ENCODE results near the gene SLC25A1. TPM values are rescaled to one million over a fixed set of nuclear protein-coding genes. Genes with fewer than 3 reads are reported as not detected.

SLC25A1 gene
- total and polyA plus RNA-seq, 2 experiments from 2014 or later = 141 to 242 TPM

GRCh38 chr22:19223110-19223509 is 44.6 kb upstream of the SLC25A1 start (continued):
- TF ChIP-seq ZNF462 (CRISPR knock-in tag; IDR thresholded peaks at IDR 0.05) (no peak), ZNF114 (CRISPR knock-in tag; IDR thresholded peaks at IDR 0.05) (no peak), CTCF (conservative IDR thresholded peaks at IDR 0.05; ENCODE audit: low read depth in 2 of 2) (no peak), POLR2AphosphoS5 (IDR thresholded peaks at IDR 0.05; ENCODE audit: low read depth) (no peak), ZNF331 (CRISPR knock-in tag; IDR thresholded peaks at IDR 0.05; ENCODE audit: low read depth) (no peak), JUNB (IDR thresholded peaks at IDR 0.05; ENCODE audit: unreplicated experiment) (no peak), NANOG (IDR thresholded peaks at IDR 0.05; ENCODE audit: borderline replicate concordance) (no peak), STAT1 (IDR thresholded peaks at IDR 0.05; ENCODE audit: unreplicated experiment) (no peak)

Data from GM23338 (cell line).